GM19238 (cell line): ENCODE measurements around the gene CIT.
"Not testable (repeated sequence)": the region's sequence is repeated elsewhere in the genome, so short reads cannot be mapped to it uniquely, and the experiment has no call there.

Experiments
- DNase-seq: peaks from one replicate; pipeline ENCODE4 v3.0.0; 2011; ENCODE audit warnings: low spot score; ENCODE audit not compliant: insufficient read length

Gene CIT

DNA sequence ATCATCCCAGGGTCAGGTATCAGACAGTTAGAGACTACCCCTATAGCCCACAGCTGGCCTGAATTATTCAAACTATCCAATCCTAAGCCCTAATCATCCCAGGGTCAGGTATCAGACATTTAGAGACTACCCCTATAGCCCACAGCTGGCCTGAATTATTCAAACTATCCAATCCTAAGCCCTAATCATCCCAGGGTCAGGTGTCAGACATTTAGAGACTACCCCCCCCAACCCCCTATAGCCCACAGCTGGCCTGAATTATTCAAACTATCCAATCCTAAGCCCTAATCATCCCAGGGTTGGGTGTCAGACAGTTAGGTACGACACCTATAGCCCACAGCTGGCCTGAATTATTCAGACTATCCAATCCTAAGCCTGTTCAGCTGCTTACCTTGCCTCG lies 220.1 kb downstream of the CIT start:
- not testable (repeated sequence) for DNase-seq

DNA sequence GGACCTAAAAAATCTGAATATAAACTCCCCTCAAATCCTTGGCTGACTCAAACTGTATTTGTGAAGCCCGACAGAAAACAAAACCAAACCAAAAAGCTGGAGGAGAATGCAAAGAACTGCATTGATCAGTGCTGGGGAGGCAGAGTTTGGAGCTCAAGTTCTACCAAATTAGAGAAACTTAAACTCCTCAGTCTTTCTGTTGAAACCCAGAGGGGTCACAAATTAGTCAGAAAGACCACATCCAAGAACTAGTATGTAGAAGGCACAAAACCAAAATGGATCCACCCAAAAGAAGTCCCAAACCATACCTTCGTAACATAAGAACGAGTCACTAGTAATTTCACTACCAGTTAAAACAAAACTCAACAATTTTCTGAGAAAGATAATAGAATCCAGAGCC lies 224.5 kb downstream of the CIT start:
- DNase-seq, result no peak

DNA sequence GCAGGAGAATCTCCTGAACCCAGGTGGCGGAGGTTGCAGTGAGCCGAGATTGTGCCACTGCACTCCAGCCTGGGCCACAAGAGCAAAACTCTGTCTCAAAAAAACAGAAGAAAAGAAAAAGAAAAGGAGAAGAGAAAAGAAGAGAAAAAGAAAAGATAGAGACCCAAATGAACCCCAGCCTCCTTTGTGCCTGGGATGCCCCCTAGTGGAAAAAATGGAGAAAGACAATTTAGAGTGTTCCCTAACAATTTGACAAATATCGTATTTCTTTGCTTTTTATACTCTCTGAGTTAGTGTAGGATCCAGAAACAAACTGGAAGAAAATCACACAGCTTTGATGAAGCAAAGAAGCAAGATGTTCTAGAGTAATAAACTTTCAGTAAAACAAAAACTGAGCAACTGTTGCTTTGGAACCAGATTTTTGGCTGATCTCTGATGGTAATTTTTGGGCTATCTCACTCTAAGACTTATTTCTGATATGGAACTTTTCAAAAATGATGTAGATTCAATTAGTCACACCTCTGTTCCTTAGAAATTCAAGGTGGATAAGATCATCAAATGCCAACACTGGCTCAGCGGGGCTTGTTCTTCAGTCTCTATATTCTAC lies 227.8 kb downstream of the CIT start:
- DNase-seq, result no peak

DNA sequence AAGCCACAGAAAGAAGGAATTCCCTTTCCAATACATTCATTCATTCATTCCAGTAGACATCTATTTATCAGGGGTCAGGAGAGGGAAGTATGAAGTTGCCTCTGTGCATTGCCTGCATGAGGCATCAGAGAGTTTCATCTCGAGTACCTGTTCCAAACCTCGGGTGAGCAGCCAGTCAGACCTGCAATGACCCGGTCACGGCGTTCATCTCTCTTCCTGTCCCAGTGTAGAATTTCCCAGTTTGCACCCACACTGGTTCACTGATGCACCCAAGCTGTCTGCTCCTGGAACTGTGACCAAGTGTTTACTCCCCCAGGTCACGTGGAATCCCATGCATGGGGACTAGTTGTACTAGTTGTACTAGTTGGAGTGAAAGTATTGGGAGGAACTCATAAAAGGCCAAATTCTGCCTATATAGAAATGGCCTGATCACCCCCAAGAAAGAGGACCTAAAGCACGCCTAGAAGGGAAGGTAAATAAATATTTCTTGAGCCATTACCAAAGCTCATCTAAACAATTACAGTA lies 231.5 kb downstream of the CIT start:
- DNase-seq, result no peak

DNA sequence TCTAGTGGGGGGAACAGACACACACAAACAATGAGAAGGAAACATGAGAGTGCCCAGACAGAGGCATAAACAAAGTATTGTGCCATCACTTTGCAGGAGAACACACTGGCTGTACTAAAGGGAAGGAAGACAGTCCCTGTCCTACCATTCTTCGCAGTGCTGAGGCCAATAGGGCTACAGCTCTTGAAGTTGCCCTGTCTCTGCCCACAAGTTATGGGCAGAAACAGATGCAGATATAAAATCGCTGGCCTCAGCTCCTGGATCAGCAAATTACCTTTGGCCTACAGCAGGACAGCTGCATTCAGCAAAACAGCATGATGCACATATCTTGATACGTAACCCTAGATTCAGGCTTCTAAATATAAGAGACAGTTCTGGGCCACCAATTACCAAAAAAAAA lies 232.2 kb downstream of the CIT start:
- DNase-seq, result no peak

DNA sequence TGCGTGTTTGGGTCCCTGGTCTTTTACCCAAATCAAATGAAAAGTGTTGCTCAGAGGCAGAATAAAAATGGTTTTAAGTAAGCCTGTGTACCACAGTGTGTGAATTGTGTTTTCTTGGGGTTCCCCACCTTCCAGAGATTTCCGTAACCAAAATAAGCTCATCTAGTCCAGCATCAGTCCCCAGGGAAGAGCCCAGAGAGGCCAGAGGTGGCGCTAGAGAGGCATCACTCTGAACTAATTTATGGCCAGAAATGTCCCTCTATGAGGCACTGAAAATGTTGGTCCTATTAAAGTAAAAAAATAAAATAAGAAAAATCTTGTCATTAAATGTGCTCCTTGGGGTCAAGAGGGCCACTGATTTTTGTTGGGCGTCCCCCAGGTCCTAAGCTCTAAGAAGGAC lies 234.1 kb downstream of the CIT start:
- DNase-seq, result no peak
